ENCODE results near the gene CRISPLD2. TPM values are rescaled to one million over a fixed set of nuclear protein-coding genes. Genes with fewer than 3 reads are reported as not detected.

Gene CRISPLD2
- total RNA-seq, 1 donor from 2014 or later = 5.8 TPM

- no peak overlapping the region for H3K4me3 ChIP-seq (ENCODE audit: low read depth, low read length)
- DNase-seq (ENCODE audit: low read depth) = no peak
- TF ChIP-seq CTCF (conservative IDR thresholded peaks at IDR 0.05; ENCODE audit: low read depth, low read length) = no peak
These were observed 128.4 kb downstream of the CRISPLD2 start for GRCh38 chr16:84947996-84948850.

- no peak for DNase-seq (ENCODE audit: low read depth)
- no peak overlapping the region for H3K4me3 ChIP-seq (ENCODE audit: low read depth, low read length)
- no peak for TF ChIP-seq CTCF (conservative IDR thresholded peaks at IDR 0.05; ENCODE audit: low read depth, low read length)
These were observed 129.2 kb downstream of the CRISPLD2 start for GRCh38 chr16:84948851-84949610.

GRCh38 chr16:84949772-84950436 is 130.1 kb downstream of the CRISPLD2 start:
- H3K4me3 ChIP-seq (ENCODE audit: low read depth, low read length) = no peak overlapping the region
- DNase-seq (ENCODE audit: low read depth) = no peak
- no peak for TF ChIP-seq CTCF (conservative IDR thresholded peaks at IDR 0.05; ENCODE audit: low read depth, low read length)

GRCh38 chr16:84950906-84951305 is 131.1 kb downstream of the CRISPLD2 start:
- TF ChIP-seq CTCF (conservative IDR thresholded peaks at IDR 0.05; ENCODE audit: low read depth, low read length) = peak; percentile 48
- no peak for DNase-seq (ENCODE audit: low read depth)
- H3K4me3 ChIP-seq (ENCODE audit: low read depth, low read length) = no peak overlapping the region

- TF ChIP-seq CTCF (conservative IDR thresholded peaks at IDR 0.05; ENCODE audit: low read depth, low read length) = peak; percentile 83
- no peak for DNase-seq (ENCODE audit: low read depth)
- no peak overlapping the region for H3K4me3 ChIP-seq (ENCODE audit: low read depth, low read length)
These were observed 132.8 kb downstream of the CRISPLD2 start for GRCh38 chr16:84952335-84953189.

GRCh38 chr16:84953190-84953746 is 133.5 kb downstream of the CRISPLD2 start:
- no peak overlapping the region for H3K4me3 ChIP-seq (ENCODE audit: low read depth, low read length)
- TF ChIP-seq CTCF (conservative IDR thresholded peaks at IDR 0.05; ENCODE audit: low read depth, low read length) = no peak
- no peak for DNase-seq (ENCODE audit: low read depth)

All from epithelial cell of proximal tubule (primary cell).